ACC112 (cell line): ENCODE results near the gene RALBP1.
"Not testable (repeated sequence)": the region's sequence is repeated elsewhere in the genome, so short reads cannot be mapped to it uniquely, and the experiment has no call there.

Source experiments
- H2AFZ ChIP-seq: fragments of 200-600 bp; sonication (generic); one replicate; pipeline ENCODE4 v1.6.0; 2017; ENCODE audit warnings: antibody characterized with exemption, low read length; ENCODE audit not compliant: unreplicated experiment
- H3K27ac ChIP-seq: fragments of 200-600 bp; sonication (generic); 2 replicates; pipeline ENCODE4 v1.5.1; 2014; ENCODE audit warnings: low read depth, mild to moderate bottlenecking, antibody characterized with exemption, low read length, moderate library complexity
- H3K27me3 ChIP-seq: fragments of 200-600 bp; sonication (generic); 2 replicates; pipeline ENCODE4 v1.6.1; 2014; ENCODE audit warnings: mild to moderate bottlenecking, antibody characterized with exemption, low read length, moderate library complexity, mixed read lengths; ENCODE audit not compliant: insufficient read depth
- H3K36me3 ChIP-seq: fragments of 200-600 bp; sonication (generic); 2 replicates; pipeline ENCODE4 v1.6.1; 2016; ENCODE audit warnings: mild to moderate bottlenecking, antibody characterized with exemption, low read length, moderate library complexity, mixed read lengths; ENCODE audit not compliant: insufficient read depth
- H3K4me1 ChIP-seq: fragments of 200-600 bp; sonication (generic); one replicate; pipeline ENCODE4 v1.6.1; 2016; ENCODE audit warnings: low read length, mixed read lengths; ENCODE audit not compliant: insufficient read depth, unreplicated experiment, control insufficient read depth
- H3K4me3 ChIP-seq: fragments of 200-600 bp; sonication (generic); 2 replicates; pipeline ENCODE4 v1.5.1; 2014; ENCODE audit warnings: mild to moderate bottlenecking, low read depth, low read length
- H3K79me2 ChIP-seq: fragments of 200-600 bp; sonication (generic); one replicate; pipeline ENCODE4 v1.6.0; 2016; ENCODE audit warnings: low read length; ENCODE audit not compliant: control insufficient read depth, unreplicated experiment, insufficient read depth

Gene RALBP1

GRCh38 chr18:9435041-9435440 is 40.3 kb upstream of the RALBP1 start:
- Histone ChIP-seq H3K36me3 (no peaks in the 10 kb centered on the region), H3K27me3 (no peaks in the 10 kb centered on the region), H3K27ac (no peak overlapping the region), H2AFZ (no peak overlapping the region), H3K79me2 (no peaks in the 10 kb centered on the region), H3K4me1 (peaks cover 5% of the 10 kb centered on the region), H3K4me3 (no peak overlapping the region)

GRCh38 chr18:9436206-9436929 is 38.9 kb upstream of the RALBP1 start:
- Histone ChIP-seq H3K4me1 (peaks cover 5% of the 10 kb centered on the region), H3K27me3 (no peaks in the 10 kb centered on the region), H3K27ac (no peak overlapping the region), H3K79me2 (no peaks in the 10 kb centered on the region), H2AFZ (no peak overlapping the region), H3K4me3 (no peak overlapping the region), H3K36me3 (no peaks in the 10 kb centered on the region)

- no peak overlapping the region for H3K4me3 ChIP-seq
- H3K27ac ChIP-seq, result no peak overlapping the region
- no peak overlapping the region for H2AFZ ChIP-seq
- H3K79me2 ChIP-seq, result no peaks in the 10 kb centered on the region
- H3K36me3 ChIP-seq, result no peaks in the 10 kb centered on the region
- no peaks in the 10 kb centered on the region for H3K27me3 ChIP-seq
- H3K4me1 ChIP-seq, result peaks cover 5% of the 10 kb centered on the region
Observed at GRCh38 chr18:9437021-9437437, 38.3 kb upstream of the RALBP1 start.

GRCh38 chr18:9437672-9438071 is 37.6 kb upstream of the RALBP1 start:
- H3K4me1 ChIP-seq, result peaks cover 5% of the 10 kb centered on the region
- no peaks in the 10 kb centered on the region for H3K36me3 ChIP-seq
- H2AFZ ChIP-seq, result no peak overlapping the region
- no peak overlapping the region for H3K4me3 ChIP-seq
- no peak overlapping the region for H3K27ac ChIP-seq
- no peaks in the 10 kb centered on the region for H3K79me2 ChIP-seq
- H3K27me3 ChIP-seq, result no peaks in the 10 kb centered on the region

- Histone ChIP-seq H3K79me2 (no peaks in the 10 kb centered on the region), H3K4me3 (no peak overlapping the region), H2AFZ (no peak overlapping the region), H3K27me3 (no peaks in the 10 kb centered on the region), H3K4me1 (peaks cover 5% of the 10 kb centered on the region), H3K27ac (no peak overlapping the region), H3K36me3 (no peaks in the 10 kb centered on the region)
Observed at GRCh38 chr18:9441061-9441460, 34.3 kb upstream of the RALBP1 start.

- no peaks in the 10 kb centered on the region for H3K27me3 ChIP-seq
- H2AFZ ChIP-seq, result no peak overlapping the region
- H3K36me3 ChIP-seq, result no peaks in the 10 kb centered on the region
- no peaks in the 10 kb centered on the region for H3K4me1 ChIP-seq
- no peak overlapping the region for H3K4me3 ChIP-seq
- no peak overlapping the region for H3K27ac ChIP-seq
- H3K79me2 ChIP-seq, result no peaks in the 10 kb centered on the region
Observed at GRCh38 chr18:9444549-9444948, 30.8 kb upstream of the RALBP1 start.

- H3K36me3 ChIP-seq, result no peaks in the 10 kb centered on the region
- no peak overlapping the region for H3K4me3 ChIP-seq
- H3K27me3 ChIP-seq, result no peaks in the 10 kb centered on the region
- no peak overlapping the region for H3K27ac ChIP-seq
- H3K79me2 ChIP-seq, result no peaks in the 10 kb centered on the region
- no peak overlapping the region for H2AFZ ChIP-seq
- no peaks in the 10 kb centered on the region for H3K4me1 ChIP-seq
Observed at GRCh38 chr18:9446839-9447238, 28.5 kb upstream of the RALBP1 start.

- H3K79me2 ChIP-seq, result no peaks in the 10 kb centered on the region
- no peaks in the 10 kb centered on the region for H3K27me3 ChIP-seq
- no peaks in the 10 kb centered on the region for H3K36me3 ChIP-seq
Observed at GRCh38 chr18:9447334-9447733, 28.0 kb upstream of the RALBP1 start.

GRCh38 chr18:9449600-9450414 is 25.5 kb upstream of the RALBP1 start:
- Histone ChIP-seq H3K4me1 (no peaks in the 10 kb centered on the region), H3K27me3 (no peaks in the 10 kb centered on the region), H3K4me3 (no peak overlapping the region), H3K79me2 (no peaks in the 10 kb centered on the region), H2AFZ (peak overlapping the region; percentile 20), H3K27ac (no peak overlapping the region), H3K36me3 (no peaks in the 10 kb centered on the region)

More at GRCh38 chr18:9447334-9447733, 28.0 kb upstream of the RALBP1 start:
- H3K4me3 ChIP-seq, result no peak overlapping the region
- H3K4me1 ChIP-seq, result no peaks in the 10 kb centered on the region
- no peak overlapping the region for H3K27ac ChIP-seq
- H2AFZ ChIP-seq, result no peak overlapping the region

GRCh38 chr18:9450920-9451319 is 24.4 kb upstream of the RALBP1 start:
- H3K27me3 ChIP-seq, H3K4me3 ChIP-seq, H3K27ac ChIP-seq, H2AFZ ChIP-seq, H3K79me2 ChIP-seq, H3K4me1 ChIP-seq, H3K36me3 ChIP-seq: not testable (repeated sequence)

GRCh38 chr18:9453283-9453682 is 22.0 kb upstream of the RALBP1 start:
- no peaks in the 10 kb centered on the region for H3K79me2 ChIP-seq
- no peaks in the 10 kb centered on the region for H3K4me1 ChIP-seq
- no peaks in the 10 kb centered on the region for H3K36me3 ChIP-seq
- no peak overlapping the region for H3K4me3 ChIP-seq
- no peak overlapping the region for H2AFZ ChIP-seq
- no peak overlapping the region for H3K27ac ChIP-seq
- H3K27me3 ChIP-seq, result no peaks in the 10 kb centered on the region
